PC-9 (cell line): Measurements from ENCODE around the gene KRTAP22-1. TPM values are rescaled to one million over a fixed set of nuclear protein-coding genes. Genes with fewer than 3 reads are reported as not detected.

Experiments used
- BruUV-seq: library from RNA; stranded (reverse); fragments of 400-500 nt; replicated peaks from 2 replicates; lab custom pipeline; 2021; lab: Mats Ljungman, UMichigan
- CTCF ChIA-PET: fragments of 300-600 bp; sonication (Branson Sonifier 250); formaldehyde crosslinking; loops from one replicate; lab custom pipeline; 2022; ENCODE audit warnings: antibody characterized with exemption; lab: Charles Lee
- POLR2A ChIA-PET: fragments of 300-600 bp; sonication (Branson Sonifier 250); formaldehyde crosslinking; loops from one replicate; lab custom pipeline; 2022; ENCODE audit warnings: antibody characterized with exemption; ENCODE audit not compliant: unreplicated experiment; lab: Charles Lee
- DNase-seq, 2 experiments: peaks; one replicate each; pipeline versions ENCODE4 v3.0.0 to v3.0.0-alpha.2; 2015 to 2022; ENCODE audit warnings: mixed read lengths in 1 of 2
- H2AFZ ChIP-seq: fragments of 200-600 bp; sonication (generic); 2 replicates; pipeline ENCODE4 v1.8.1; 2017; ENCODE audit warnings: antibody characterized with exemption
- H3F3A ChIP-seq: fragments of 200-600 bp; sonication (generic); 2 replicates; pipeline ENCODE4 v1.8.1; 2017; ENCODE audit warnings: antibody characterized with exemption, mild to moderate bottlenecking, low read depth; ENCODE audit not compliant: insufficient read depth
- H3K27ac ChIP-seq: fragments of 200-600 bp; sonication (generic); 2 replicates; pipeline ENCODE4 v1.6.1; 2016; ENCODE audit warnings: mixed run types
- H3K27me3 ChIP-seq: fragments of 200-600 bp; sonication (generic); 2 replicates; pipeline ENCODE4 v1.6.1; 2016; ENCODE audit warnings: low read depth, mixed run types; ENCODE audit not compliant: insufficient read depth
- H3K36me3 ChIP-seq: fragments of 200-600 bp; sonication (generic); 2 replicates; pipeline ENCODE4 v1.6.1; 2016; ENCODE audit warnings: low read depth, mixed run types
- H3K4me1 ChIP-seq: fragments of 200-600 bp; sonication (generic); replicated peaks from 2 replicates; pipeline ENCODE4 v1.6.1; 2016; ENCODE audit warnings: mixed run types; ENCODE audit not compliant: insufficient read depth
- H3K4me2 ChIP-seq: fragments of 200-600 bp; sonication (generic); 2 replicates; pipeline ENCODE4 v1.6.1; 2017; ENCODE audit warnings: mixed run types
- H3K4me3 ChIP-seq: fragments of 200-600 bp; sonication (generic); 2 replicates; pipeline ENCODE4 v1.6.1; 2016; ENCODE audit warnings: mixed run types
- H3K79me2 ChIP-seq: fragments of 200-600 bp; sonication (generic); 2 replicates; pipeline ENCODE4 v1.6.1; 2017; ENCODE audit warnings: low read depth, mixed run types
- H3K9me2 ChIP-seq: fragments of 200-600 bp; sonication (generic); 2 replicates; pipeline ENCODE4 v1.8.1; 2017; ENCODE audit warnings: mild to moderate bottlenecking; ENCODE audit not compliant: insufficient read depth
- H3K9me3 ChIP-seq: fragments of 200-600 bp; sonication (generic); 2 replicates; pipeline ENCODE4 v1.8.1; 2016; ENCODE audit warnings: low read depth; ENCODE audit not compliant: insufficient read depth
- H4K20me1 ChIP-seq: fragments of 200-600 bp; sonication (generic); 2 replicates; pipeline ENCODE4 v1.8.1; 2017; ENCODE audit not compliant: insufficient read depth
- EZH2 ChIP-seq: fragments of 200-600 bp; sonication (generic); IDR thresholded peaks from 2 replicates; pipeline ENCODE4 v1.8.0; 2017; ENCODE audit warnings: antibody characterized with exemption, low read depth
- intact Hi-C: fragments of 100-400 bp; cut with micrococcal nuclease; formaldehyde crosslinking; loops from one replicate; pipeline ENCODE4 v1.10.0; 2022; ENCODE audit not compliant: unreplicated experiment
- total RNA-seq: library from RNA; stranded (reverse); gene quantifications from 2 replicates; pipeline ENCODE4 v1.2.3, GENCODE V29; 2021
- TF ChIP-seq, protein P1 (sequence below): fragments of 200-600 bp; sonication (generic); conservative IDR thresholded peaks from 2 replicates; pipeline ENCODE4 v1.6.1; 2017; ENCODE audit warnings: mixed run types, antibody characterized with exemption, mild to moderate bottlenecking, moderate library complexity

KRTAP22-1 gene
- total RNA-seq, 1 experiment from 2014 or later, result not detected

DNA sequence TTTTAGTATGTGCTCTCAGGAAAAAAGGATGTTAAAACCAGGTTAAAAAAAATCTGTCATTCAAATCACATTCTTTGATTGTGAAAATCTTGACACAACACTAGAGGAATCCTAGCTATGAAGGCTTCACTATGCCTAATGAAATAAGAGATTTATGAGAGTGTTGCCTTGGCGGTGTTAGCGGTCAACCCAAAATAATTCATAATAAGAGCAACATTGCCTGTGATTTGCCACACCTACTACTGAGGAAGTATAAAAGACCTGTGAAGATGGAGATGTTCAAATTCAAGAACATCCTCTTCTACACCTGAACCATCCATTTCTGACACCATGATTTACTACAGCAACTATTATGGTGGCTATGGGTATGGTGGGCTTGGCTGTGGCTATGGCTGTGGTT is 15.2 kb downstream of the KRTAP22-1 start, which contains the start of gene KRTAP20-1:
Gene KRTAP20-1 (plus strand): TSS at position 301 of the 400 bp plus-strand sequence. CDS start 30 bp downstream, at position 331.
- Histone ChIP-seq H3K79me2 (no peaks in the 10 kb centered on the region), H3K9me3 (no peaks in the 10 kb centered on the region), H3K4me3 (no peak within 1 kb of the TSS), H3K27ac (no peak within 1 kb of the TSS), H3K4me1 (no peaks in the 10 kb centered on the region), H3F3A (no peaks in the 10 kb centered on the region), H3K36me3 (no peaks in the 10 kb centered on the region), H3K9me2 (no peaks in the 10 kb centered on the region), H2AFZ (no peak within 1 kb of the TSS), H3K27me3 (no peaks in the 10 kb centered on the region), H3K4me2 (no peak within 1 kb of the TSS), H4K20me1 (no peaks in the 10 kb centered on the region)
- CTCF ChIA-PET, result no interaction called here
- intact Hi-C loops, result no loop called here
- POLR2A ChIA-PET, result no interaction called here
- no peak for DNase-seq
- no TSS peak for BruUV-seq
- TF ChIP-seq, protein P1, sequence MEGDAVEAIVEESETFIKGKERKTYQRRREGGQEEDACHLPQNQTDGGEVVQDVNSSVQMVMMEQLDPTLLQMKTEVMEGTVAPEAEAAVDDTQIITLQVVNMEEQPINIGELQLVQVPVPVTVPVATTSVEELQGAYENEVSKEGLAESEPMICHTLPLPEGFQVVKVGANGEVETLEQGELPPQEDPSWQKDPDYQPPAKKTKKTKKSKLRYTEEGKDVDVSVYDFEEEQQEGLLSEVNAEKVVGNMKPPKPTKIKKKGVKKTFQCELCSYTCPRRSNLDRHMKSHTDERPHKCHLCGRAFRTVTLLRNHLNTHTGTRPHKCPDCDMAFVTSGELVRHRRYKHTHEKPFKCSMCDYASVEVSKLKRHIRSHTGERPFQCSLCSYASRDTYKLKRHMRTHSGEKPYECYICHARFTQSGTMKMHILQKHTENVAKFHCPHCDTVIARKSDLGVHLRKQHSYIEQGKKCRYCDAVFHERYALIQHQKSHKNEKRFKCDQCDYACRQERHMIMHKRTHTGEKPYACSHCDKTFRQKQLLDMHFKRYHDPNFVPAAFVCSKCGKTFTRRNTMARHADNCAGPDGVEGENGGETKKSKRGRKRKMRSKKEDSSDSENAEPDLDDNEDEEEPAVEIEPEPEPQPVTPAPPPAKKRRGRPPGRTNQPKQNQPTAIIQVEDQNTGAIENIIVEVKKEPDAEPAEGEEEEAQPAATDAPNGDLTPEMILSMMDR, result no peak
- TF ChIP-seq EZH2, result no peak

DNA sequence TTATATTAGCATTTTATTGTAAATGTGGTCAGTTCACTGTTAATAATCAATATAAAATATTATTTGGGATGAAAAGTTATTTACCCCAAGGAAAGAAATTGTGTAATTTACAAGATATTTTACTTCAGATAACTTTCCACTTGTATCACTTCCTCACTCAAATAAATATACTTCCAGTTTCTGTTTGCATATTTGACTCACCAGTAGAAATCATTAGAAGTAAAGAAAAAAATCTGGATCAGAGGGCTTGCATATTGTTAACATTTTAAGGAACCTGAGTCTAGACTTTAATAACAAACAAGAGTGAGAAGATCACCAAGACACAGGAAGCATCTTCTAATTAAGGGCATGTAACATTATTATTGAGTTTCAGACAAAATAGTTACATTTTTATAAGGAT is 19.2 kb downstream of the KRTAP22-1 start:
- Histone ChIP-seq H3F3A (no peaks in the 10 kb centered on the region), H3K9me2 (no peaks in the 10 kb centered on the region), H3K4me1 (no peaks in the 10 kb centered on the region), H3K79me2 (no peaks in the 10 kb centered on the region), H3K4me3 (no peak overlapping the region), H4K20me1 (no peaks in the 10 kb centered on the region), H3K27me3 (no peaks in the 10 kb centered on the region), H3K27ac (no peak overlapping the region), H2AFZ (0 out of 2 replicates have a peak overlapping the region, but pooled peaks have one; percentile 52), H3K9me3 (no peaks in the 10 kb centered on the region), H3K4me2 (no peak overlapping the region), H3K36me3 (no peaks in the 10 kb centered on the region)
- TF ChIP-seq EZH2, result no peak
- TF ChIP-seq, protein P1, result no peak
- ChIA-PET POLR2A (no interaction called here), CTCF (no interaction called here)
- no TSS peak for BruUV-seq
- intact Hi-C loops, result no loop called here
- no peak for DNase-seq

DNA sequence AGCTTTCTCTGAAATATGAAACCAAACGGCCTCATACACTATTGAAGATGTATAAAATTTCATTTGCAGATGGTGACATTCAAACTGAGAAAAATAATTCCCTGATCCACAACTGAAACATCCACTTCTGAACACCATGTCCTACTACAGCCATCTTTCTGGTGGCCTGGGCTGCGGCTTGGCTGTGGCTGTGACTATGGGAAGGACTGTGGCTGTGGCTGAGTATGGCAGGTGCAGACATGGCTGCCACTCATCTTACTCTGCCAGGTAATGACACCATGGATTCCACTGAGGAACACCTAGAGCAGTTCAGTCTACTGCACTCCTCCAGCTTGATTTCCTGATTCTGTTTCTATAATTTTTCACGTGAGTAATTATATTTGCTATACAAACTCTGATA is 19.6 kb downstream of the KRTAP22-1 start, which contains the start of gene KRTAP20-4:
Gene KRTAP20-4 (plus strand): TSS at position 106 of the 400 bp plus-strand sequence.
- no peaks in the 10 kb centered on the region for H3K9me3 ChIP-seq
- DNase-seq, result no peak
- no peaks in the 10 kb centered on the region for H3F3A ChIP-seq
- ChIA-PET POLR2A (no interaction called here), CTCF (no interaction called here)
- H4K20me1 ChIP-seq, result no peaks in the 10 kb centered on the region
- H3K9me2 ChIP-seq, result no peaks in the 10 kb centered on the region
- TF ChIP-seq, protein P1, result no peak
- TF ChIP-seq EZH2, result no peak
- intact Hi-C loops, result no loop called here
- no peaks in the 10 kb centered on the region for H3K4me1 ChIP-seq
- H3K4me2 ChIP-seq, result no peak within 1 kb of the TSS
- H3K4me3 ChIP-seq, result no peak within 1 kb of the TSS
- H3K36me3 ChIP-seq, result no peaks in the 10 kb centered on the region
- H3K27me3 ChIP-seq, result no peaks in the 10 kb centered on the region
- H2AFZ ChIP-seq, result 0 out of 2 replicates have a peak within 1 kb of the TSS, but pooled peaks have one; percentile 52
- no peaks in the 10 kb centered on the region for H3K79me2 ChIP-seq
- no TSS peak for BruUV-seq
- H3K27ac ChIP-seq, result no peak within 1 kb of the TSS
